ENCODE measurements around the gene FRMD8.

DNA sequence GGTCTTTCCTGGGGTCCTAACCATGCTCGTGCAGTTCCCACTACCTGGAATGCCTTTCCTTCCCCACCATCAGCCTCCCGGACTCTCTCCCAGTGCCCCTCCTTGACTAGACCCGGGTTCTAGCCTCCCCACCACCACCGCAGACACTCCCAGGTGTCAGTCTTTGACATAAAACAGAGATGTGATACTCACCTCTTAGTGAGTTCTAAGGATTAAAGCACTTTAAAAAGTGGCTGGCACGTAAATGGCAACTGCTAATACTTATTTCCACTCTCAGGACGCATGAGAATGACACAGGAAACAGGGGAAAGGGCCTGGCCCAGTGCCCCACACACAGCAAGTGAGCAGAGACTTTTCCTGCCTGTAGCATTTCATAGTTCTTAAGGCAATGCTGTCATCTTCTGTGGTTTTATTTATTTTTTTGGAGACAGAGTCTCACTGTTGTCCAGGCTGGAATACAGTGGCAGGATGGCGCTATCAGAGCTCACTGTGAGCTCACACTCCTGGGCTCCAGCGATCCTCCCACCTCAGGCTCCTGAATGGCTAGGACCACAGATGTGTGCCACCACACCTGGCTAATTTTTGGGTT lies 2.0 kb upstream of the FRMD8 start:
- TF ChIP-seq POLR2A (IDR thresholded peaks at IDR 0.05; ENCODE audit: low read depth, low read length) (no peak), FOS (IDR thresholded peaks at IDR 0.05; ENCODE audit: low read depth, low read length) (no peak), RAD21 (IDR thresholded peaks at IDR 0.05; ENCODE audit: low read length) (no peak), BHLHE40 (IDR thresholded peaks at IDR 0.05; ENCODE audit: low read depth, low read length) (no peak), MXI1 (IDR thresholded peaks at IDR 0.05; ENCODE audit: borderline replicate concordance, low read depth, low read length) (no peak), MAFK (IDR thresholded peaks at IDR 0.05; ENCODE audit: low read depth, low read length) (no peak), SMC3 (IDR thresholded peaks at IDR 0.05; ENCODE audit: low read depth, low read length) (no peak), RCOR1 (IDR thresholded peaks at IDR 0.05; ENCODE audit: insufficient replicate concordance, low read length) (no peak), CEBPB (IDR thresholded peaks at IDR 0.05; ENCODE audit: low read depth, low read length) (no peak), MAZ (IDR thresholded peaks at IDR 0.05; ENCODE audit: borderline replicate concordance, low read depth, low read length) (no peak)
- TF ChIP-seq, protein P1, sequence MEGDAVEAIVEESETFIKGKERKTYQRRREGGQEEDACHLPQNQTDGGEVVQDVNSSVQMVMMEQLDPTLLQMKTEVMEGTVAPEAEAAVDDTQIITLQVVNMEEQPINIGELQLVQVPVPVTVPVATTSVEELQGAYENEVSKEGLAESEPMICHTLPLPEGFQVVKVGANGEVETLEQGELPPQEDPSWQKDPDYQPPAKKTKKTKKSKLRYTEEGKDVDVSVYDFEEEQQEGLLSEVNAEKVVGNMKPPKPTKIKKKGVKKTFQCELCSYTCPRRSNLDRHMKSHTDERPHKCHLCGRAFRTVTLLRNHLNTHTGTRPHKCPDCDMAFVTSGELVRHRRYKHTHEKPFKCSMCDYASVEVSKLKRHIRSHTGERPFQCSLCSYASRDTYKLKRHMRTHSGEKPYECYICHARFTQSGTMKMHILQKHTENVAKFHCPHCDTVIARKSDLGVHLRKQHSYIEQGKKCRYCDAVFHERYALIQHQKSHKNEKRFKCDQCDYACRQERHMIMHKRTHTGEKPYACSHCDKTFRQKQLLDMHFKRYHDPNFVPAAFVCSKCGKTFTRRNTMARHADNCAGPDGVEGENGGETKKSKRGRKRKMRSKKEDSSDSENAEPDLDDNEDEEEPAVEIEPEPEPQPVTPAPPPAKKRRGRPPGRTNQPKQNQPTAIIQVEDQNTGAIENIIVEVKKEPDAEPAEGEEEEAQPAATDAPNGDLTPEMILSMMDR (conservative IDR thresholded peaks at IDR 0.05; ENCODE audit: low read depth, low read length) = no peak
- TF ChIP-seq, protein P2, sequence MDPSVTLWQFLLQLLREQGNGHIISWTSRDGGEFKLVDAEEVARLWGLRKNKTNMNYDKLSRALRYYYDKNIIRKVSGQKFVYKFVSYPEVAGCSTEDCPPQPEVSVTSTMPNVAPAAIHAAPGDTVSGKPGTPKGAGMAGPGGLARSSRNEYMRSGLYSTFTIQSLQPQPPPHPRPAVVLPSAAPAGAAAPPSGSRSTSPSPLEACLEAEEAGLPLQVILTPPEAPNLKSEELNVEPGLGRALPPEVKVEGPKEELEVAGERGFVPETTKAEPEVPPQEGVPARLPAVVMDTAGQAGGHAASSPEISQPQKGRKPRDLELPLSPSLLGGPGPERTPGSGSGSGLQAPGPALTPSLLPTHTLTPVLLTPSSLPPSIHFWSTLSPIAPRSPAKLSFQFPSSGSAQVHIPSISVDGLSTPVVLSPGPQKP (IDR thresholded peaks at IDR 0.05; ENCODE audit: borderline replicate concordance, low read depth, low read length) = no peak
- TF ChIP-seq, protein P3, sequence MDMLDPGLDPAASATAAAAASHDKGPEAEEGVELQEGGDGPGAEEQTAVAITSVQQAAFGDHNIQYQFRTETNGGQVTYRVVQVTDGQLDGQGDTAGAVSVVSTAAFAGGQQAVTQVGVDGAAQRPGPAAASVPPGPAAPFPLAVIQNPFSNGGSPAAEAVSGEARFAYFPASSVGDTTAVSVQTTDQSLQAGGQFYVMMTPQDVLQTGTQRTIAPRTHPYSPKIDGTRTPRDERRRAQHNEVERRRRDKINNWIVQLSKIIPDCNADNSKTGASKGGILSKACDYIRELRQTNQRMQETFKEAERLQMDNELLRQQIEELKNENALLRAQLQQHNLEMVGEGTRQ (IDR thresholded peaks at IDR 0.05; ENCODE audit: low read depth, low read length) = no peak

Measured in IMR-90 (cell line).